ENCODE measurements around the gene HUWE1.
"Not testable (repeated sequence)": the region's sequence is repeated elsewhere in the genome, so short reads cannot be mapped to it uniquely, and the experiment has no call there.

Gene HUWE1, protein sequence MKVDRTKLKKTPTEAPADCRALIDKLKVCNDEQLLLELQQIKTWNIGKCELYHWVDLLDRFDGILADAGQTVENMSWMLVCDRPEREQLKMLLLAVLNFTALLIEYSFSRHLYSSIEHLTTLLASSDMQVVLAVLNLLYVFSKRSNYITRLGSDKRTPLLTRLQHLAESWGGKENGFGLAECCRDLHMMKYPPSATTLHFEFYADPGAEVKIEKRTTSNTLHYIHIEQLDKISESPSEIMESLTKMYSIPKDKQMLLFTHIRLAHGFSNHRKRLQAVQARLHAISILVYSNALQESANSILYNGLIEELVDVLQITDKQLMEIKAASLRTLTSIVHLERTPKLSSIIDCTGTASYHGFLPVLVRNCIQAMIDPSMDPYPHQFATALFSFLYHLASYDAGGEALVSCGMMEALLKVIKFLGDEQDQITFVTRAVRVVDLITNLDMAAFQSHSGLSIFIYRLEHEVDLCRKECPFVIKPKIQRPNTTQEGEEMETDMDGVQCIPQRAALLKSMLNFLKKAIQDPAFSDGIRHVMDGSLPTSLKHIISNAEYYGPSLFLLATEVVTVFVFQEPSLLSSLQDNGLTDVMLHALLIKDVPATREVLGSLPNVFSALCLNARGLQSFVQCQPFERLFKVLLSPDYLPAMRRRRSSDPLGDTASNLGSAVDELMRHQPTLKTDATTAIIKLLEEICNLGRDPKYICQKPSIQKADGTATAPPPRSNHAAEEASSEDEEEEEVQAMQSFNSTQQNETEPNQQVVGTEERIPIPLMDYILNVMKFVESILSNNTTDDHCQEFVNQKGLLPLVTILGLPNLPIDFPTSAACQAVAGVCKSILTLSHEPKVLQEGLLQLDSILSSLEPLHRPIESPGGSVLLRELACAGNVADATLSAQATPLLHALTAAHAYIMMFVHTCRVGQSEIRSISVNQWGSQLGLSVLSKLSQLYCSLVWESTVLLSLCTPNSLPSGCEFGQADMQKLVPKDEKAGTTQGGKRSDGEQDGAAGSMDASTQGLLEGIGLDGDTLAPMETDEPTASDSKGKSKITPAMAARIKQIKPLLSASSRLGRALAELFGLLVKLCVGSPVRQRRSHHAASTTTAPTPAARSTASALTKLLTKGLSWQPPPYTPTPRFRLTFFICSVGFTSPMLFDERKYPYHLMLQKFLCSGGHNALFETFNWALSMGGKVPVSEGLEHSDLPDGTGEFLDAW (N-terminal part only)

DNA sequence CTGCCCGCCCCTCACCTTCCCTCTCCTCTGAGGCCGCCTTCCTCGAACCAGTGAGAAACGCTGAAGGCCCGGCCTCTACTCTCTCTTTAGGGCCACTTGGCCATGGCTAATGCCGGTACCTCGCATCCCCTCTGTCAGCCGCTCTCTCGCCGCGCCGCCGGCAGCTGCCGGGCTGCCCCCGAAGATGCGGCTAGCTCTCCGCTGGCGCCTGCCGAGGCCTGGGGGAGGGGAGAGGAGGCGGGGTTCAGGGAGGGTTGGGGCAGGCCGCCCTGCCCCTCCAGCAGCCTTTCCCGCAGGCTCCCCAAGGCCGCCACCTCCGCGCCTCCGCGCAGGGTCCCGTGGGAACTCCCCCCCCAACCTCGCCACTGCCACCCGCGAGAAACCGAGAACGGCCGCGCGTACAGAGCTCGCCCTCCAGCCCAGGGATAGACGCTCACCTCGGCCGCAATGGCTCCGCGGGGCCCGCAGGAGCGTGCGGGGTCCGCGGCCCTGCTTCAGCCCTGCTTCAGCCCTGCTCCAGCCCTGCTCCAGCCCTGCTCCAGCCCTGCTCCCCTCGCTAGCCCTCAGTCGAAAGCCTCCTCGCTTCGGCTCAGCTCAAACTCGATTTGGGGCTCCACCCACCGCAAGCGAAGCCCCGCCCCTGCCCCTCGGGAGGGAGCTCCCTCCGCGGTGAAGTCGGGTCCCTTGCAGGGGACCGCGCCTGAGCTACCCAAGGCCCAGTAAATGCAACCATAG is at the start of gene HUWE1:
Gene HUWE1, minus strand, starts transcription at position 569 of the 735 bp plus-strand sequence. CDS start 32,612 bp downstream, outside the sequence.
- Mint-ChIP-seq H3K4me1 (peaks cover 23% of the 10 kb centered on the region), H3K27me3 (no peaks in the 10 kb centered on the region), H3K36me3 (peaks cover 13% of the 10 kb centered on the region), H3K27ac (peak within 1 kb of the TSS; percentile 87), H3K4me3 (peak within 1 kb of the TSS; percentile 99), H3K9me3 (no peaks in the 10 kb centered on the region)
- peak; percentile 78 for ATAC-seq

- H3K4me1 Mint-ChIP-seq, result peaks cover 16% of the 10 kb centered on the region
- peak overlapping the region; percentile 83 for H3K27ac Mint-ChIP-seq
- peak; percentile 67 for ATAC-seq
- H3K36me3 Mint-ChIP-seq, result no peaks in the 10 kb centered on the region
- peaks cover 2% of the 10 kb centered on the region for H3K9me3 Mint-ChIP-seq
- H3K4me3 Mint-ChIP-seq, result no peak overlapping the region
- H3K27me3 Mint-ChIP-seq, result no peaks in the 10 kb centered on the region
These were observed 46.3 kb upstream of the HUWE1 start for GRCh38 chrX:53732797-53733196.

DNA sequence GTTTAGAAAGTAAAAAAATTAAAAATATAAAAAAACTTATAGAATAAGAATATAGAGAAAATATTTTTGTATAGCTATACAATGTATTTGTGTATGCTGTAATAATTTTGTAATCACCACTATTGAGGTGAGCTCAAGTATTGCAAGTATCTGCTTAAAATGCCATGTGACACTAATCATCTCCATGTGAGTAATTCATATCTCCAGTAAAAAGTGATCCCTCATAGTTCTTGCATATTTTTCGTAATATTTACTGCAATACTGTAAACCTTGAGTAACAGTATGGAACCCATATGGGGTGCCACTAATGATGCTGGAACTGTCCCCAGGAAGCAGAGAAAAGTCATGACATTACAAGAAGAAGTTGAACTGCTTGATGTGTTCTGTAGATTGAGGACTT is 43.2 kb upstream of the HUWE1 start:
- no peak for ATAC-seq
- Mint-ChIP-seq H3K27ac (no peak overlapping the region), H3K4me1 (peaks cover 16% of the 10 kb centered on the region), H3K36me3 (no peaks in the 10 kb centered on the region), H3K27me3 (no peaks in the 10 kb centered on the region), H3K4me3 (no peak overlapping the region), H3K9me3 (peaks cover 2% of the 10 kb centered on the region)

- Mint-ChIP-seq H3K36me3 (no peaks in the 10 kb centered on the region), H3K4me1 (peaks cover 26% of the 10 kb centered on the region), H3K4me3 (no peak overlapping the region), H3K9me3 (peaks cover 2% of the 10 kb centered on the region), H3K27ac (no peak overlapping the region), H3K27me3 (no peaks in the 10 kb centered on the region)
- no peak for ATAC-seq
These were observed 42.0 kb upstream of the HUWE1 start for GRCh38 chrX:53728506-53728905.

DNA sequence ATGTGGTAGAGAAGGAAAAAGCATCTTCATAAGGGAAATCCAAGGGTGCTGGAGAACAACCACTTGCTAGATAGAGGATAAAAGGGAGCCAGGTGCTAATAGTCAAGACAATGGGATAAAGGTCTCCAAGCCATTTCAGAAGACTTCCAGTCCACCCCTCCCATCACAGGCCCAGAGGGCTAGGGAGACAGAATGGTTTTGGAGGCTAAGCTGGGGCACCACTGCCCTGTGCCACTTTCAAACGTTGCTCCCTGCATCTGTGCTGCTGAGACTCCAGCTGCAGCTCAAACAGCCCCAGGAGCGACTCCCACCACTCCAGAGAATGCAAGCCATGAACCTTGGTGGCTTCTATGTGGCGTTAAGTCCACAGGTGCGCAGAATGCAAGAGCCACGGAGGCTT is 38.4 kb upstream of the HUWE1 start:
- Mint-ChIP-seq H3K4me3 (no peak overlapping the region), H3K27ac (no peak overlapping the region), H3K27me3 (no peaks in the 10 kb centered on the region), H3K36me3 (no peaks in the 10 kb centered on the region), H3K9me3 (peaks cover 2% of the 10 kb centered on the region), H3K4me1 (peaks cover 18% of the 10 kb centered on the region)
- ATAC-seq, result no peak

- Mint-ChIP-seq H3K36me3 (no peaks in the 10 kb centered on the region), H3K27ac (no peak overlapping the region), H3K4me1 (peaks cover 16% of the 10 kb centered on the region), H3K4me3 (no peak overlapping the region), H3K27me3 (no peaks in the 10 kb centered on the region), H3K9me3 (no peaks in the 10 kb centered on the region)
- no peak for ATAC-seq
These were observed 36.9 kb upstream of the HUWE1 start for GRCh38 chrX:53723381-53723780.

DNA sequence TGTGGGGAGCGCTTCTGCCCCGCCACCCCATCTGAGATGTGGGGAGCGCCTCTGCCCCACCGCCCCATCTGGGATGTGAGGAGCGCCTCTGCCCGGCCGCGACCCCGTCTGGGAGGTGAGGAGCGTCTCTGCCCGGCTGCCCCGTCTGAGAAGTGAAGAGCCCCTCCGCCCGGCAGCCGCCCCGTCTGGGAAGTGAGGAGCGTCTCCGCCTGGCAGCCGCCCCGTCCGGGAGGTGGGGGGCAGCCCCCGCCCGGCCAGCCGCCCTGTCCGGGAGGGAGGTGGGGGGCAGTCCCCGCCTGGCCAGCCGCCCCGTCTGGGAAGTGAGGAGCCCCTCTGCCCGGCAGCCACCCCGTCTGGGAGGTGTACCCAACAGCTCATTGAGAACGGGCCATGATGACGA is 35.1 kb upstream of the HUWE1 start:
- not testable (repeated sequence) for ATAC-seq, H3K4me3 Mint-ChIP-seq

GRCh38 chrX:53719666-53720065 is 33.1 kb upstream of the HUWE1 start:
- not testable (repeated sequence) for ATAC-seq, H3K36me3 Mint-ChIP-seq, H3K27me3 Mint-ChIP-seq, H3K4me3 Mint-ChIP-seq, H3K9me3 Mint-ChIP-seq
- Mint-ChIP-seq H3K4me1 (peaks cover 42% of the 10 kb centered on the region), H3K27ac (peak overlapping the region; percentile 55)

More for the DNA sequence above, 35.1 kb upstream of the HUWE1 start:
- H3K9me3 Mint-ChIP-seq, H3K27ac Mint-ChIP-seq, H3K27me3 Mint-ChIP-seq, H3K36me3 Mint-ChIP-seq: not testable (repeated sequence)
- peaks cover 26% of the 10 kb centered on the region for H3K4me1 Mint-ChIP-seq

- H3K4me1 Mint-ChIP-seq, result peaks cover 44% of the 10 kb centered on the region
- no peak overlapping the region for H3K4me3 Mint-ChIP-seq
- no peaks in the 10 kb centered on the region for H3K36me3 Mint-ChIP-seq
- H3K9me3 Mint-ChIP-seq, result no peaks in the 10 kb centered on the region
- H3K27me3 Mint-ChIP-seq, result no peaks in the 10 kb centered on the region
- peak overlapping the region; percentile 98 for H3K27ac Mint-ChIP-seq
- no peak for ATAC-seq
These were observed 31.6 kb upstream of the HUWE1 start for GRCh38 chrX:53718073-53718472.

DNA sequence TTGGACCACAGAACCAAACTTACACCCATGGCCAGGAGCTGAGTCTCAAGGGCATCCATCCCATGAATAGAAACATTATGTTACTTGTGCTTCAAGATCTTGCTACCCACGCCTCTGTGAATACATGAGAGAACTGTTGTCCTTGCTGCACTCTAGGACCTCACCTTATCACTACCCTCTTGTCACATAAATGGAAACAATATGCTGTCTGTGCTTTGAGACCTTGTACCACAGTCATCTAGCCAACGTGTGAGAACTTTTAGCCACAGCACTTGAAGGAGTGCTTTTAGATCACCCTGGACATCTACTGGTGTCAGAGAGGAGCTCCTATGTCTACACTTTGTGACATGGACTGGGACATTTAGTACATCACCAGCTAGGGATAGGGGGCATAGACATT is 30.7 kb upstream of the HUWE1 start:
- Mint-ChIP-seq H3K36me3 (no peaks in the 10 kb centered on the region), H3K27ac (peak overlapping the region; percentile 98), H3K9me3 (no peaks in the 10 kb centered on the region), H3K4me1 (peaks cover 44% of the 10 kb centered on the region), H3K27me3 (no peaks in the 10 kb centered on the region), H3K4me3 (no peak overlapping the region)
- no peak for ATAC-seq

- Mint-ChIP-seq H3K27me3 (no peaks in the 10 kb centered on the region), H3K9me3 (no peaks in the 10 kb centered on the region), H3K4me1 (peaks cover 44% of the 10 kb centered on the region), H3K27ac (peak overlapping the region; percentile 98), H3K36me3 (no peaks in the 10 kb centered on the region), H3K4me3 (peak overlapping the region; percentile 76)
- peak; percentile 69 for ATAC-seq
These were observed 30.0 kb upstream of the HUWE1 start for GRCh38 chrX:53716328-53717088.

DNA sequence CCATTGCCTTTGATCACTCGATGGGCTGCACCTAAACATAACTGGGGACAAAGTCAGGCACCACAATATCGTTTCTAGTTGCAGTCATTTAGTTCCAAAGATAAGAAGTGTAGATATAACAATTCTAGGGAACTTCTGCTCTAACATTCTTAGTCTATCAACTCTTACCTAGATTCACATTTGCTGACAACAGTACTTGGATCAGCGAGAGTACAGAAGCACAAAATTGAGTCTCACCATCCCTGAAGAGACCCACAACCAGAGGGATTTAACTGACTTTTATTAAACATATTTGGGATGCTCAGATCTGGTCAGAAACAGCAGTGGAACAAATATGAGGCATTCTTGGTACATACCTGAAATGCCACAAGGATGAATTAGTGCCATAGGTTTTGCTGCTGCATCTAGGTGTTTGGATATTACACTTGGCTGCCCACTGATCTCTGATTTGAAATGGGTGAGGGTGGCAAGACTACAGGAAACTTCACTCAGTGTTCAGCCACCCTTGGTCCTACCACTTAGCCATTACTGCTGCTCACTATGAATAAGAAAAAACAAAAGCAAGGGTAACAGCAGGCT is 28.9 kb upstream of the HUWE1 start:
- peak overlapping the region; percentile 76 for H3K4me3 Mint-ChIP-seq
- no peaks in the 10 kb centered on the region for H3K36me3 Mint-ChIP-seq
- H3K4me1 Mint-ChIP-seq, result peaks cover 44% of the 10 kb centered on the region
- peak; percentile 21 for ATAC-seq
- H3K27me3 Mint-ChIP-seq, result no peaks in the 10 kb centered on the region
- H3K9me3 Mint-ChIP-seq, result no peaks in the 10 kb centered on the region
- H3K27ac Mint-ChIP-seq, result peak overlapping the region; percentile 98

GRCh38 chrX:53714580-53715345 is 28.2 kb upstream of the HUWE1 start:
- Mint-ChIP-seq H3K4me3 (peak overlapping the region; percentile 76), H3K36me3 (no peaks in the 10 kb centered on the region), H3K27me3 (no peaks in the 10 kb centered on the region), H3K27ac (peak overlapping the region; percentile 98), H3K4me1 (peaks cover 44% of the 10 kb centered on the region), H3K9me3 (no peaks in the 10 kb centered on the region)
- ATAC-seq, result peak; percentile 91
